GM19438 (cell line): ENCODE measurements around the gene PPP2R5B.

ENCODE experiments used
- ATAC-seq: cut with Tn5 transposase; IDR thresholded peaks from one replicate; pipeline ENCODE4 v1.9.1; 2021; ENCODE audit warnings: low read depth; ENCODE audit not compliant: unreplicated experiment

The PPP2R5B gene

DNA sequence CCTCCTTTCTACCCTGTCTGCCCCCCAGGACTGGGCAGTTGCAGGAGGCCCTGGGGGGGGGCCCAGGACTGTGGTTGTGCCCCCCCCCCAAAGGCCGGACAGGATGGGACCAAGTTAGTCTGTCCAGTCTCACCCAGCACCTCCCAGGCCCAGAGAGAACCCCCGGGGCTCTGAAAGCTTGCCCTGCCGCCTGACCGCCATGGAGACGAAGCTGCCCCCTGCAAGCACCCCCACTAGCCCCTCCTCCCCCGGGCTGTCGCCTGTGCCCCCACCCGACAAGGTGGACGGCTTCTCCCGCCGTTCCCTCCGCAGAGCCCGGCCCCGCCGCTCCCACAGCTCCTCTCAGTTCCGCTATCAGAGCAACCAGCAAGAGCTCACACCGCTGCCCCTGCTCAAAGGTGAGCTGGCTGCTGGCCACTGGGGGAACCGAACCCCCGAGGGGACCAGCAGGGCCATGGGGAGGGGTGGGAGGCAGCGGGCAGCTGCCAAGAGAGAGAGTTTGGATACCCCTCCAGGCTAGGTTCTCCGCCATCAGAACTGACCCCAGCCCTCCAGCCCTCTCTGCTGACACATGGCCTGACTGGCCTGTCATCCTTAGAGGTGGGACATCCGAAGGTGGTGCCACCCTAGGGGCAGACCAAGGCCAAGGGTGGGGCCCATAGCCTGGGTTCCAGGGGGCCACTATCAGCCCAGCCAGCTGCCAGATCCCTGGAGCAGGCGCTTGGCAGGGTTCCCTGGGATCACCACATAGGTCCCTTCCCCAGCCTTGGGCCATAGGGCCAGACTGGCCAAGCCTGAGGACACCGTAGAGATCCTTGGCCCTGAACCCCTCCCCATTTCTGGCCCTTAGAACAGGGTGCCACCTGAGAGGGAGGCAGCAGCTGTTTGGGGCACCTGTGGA lies 1.3 kb downstream of the PPP2R5B start:
- ATAC-seq, result no peak

DNA sequence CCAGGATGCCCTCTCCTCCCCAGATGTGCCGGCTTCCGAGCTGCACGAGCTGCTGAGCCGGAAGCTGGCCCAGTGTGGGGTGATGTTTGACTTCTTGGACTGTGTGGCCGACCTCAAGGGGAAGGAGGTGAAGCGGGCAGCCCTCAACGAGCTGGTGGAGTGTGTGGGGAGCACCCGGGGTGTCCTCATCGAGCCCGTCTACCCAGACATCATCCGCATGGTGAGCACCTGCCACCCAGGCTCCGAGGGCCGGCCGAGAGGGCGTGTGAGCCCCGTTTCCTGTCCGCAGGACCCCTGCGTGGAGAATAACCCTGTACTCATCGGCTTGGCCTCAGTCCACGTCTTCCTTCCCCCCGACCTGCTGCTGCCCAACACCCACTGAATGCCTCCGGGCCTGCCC lies 2.2 kb downstream of the PPP2R5B start:
- ATAC-seq, result no peak

DNA sequence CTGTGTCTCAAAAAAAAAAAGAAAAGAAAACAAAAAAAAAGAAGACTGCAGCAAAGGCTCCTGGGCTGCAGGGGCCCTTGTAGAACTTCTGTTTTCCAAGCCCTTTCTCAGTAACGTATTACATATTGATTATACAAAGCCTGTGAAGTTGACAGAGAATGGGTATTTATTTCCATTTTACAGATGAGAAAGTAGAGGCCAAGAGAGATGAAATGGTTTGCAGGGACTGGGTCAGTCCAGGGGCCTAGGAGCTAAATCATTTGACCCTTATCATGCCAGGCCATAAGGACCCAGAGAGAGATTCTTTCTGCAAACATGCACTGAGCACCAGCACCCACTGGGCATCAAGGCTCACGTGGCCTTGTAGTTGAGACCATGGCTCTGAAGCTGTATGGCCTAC lies 4.5 kb downstream of the PPP2R5B start:
- ATAC-seq, result no peak

DNA sequence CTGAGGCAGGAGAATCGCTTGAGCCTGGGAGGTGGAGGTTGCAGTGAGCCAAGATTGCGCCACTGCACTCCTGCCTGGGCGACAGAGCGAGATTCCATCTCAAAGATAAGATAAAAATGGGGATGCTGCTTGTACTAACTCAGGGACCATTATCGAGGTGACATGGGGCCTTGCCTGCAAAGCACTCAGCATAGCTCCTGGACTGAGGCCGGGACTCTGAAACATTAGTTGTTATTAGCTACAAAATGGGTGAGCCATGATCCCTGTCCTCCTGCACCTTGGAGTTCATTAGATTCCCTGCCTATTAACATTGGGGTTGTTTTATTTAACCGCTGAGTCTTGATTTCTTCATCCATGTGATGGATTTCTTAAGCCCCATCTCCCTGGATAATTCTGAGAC lies 5.1 kb downstream of the PPP2R5B start:
- no peak for ATAC-seq

DNA sequence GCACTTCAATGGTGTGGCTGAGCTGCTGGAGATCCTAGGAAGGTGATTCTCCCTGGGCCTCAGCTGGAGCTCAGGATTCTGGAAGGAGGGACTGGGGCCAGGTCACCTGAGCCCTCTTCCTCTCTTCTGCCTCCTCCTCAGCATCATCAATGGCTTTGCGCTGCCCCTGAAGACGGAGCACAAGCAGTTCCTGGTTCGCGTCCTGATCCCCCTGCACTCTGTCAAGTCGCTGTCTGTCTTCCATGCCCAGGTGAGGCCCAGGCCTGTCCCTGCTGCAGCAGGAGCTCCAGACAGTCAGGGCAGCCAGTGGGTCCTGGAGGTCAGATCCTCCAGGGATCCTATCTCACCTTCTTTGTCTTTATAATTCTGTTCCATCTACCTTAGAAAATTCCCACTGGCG lies 5.9 kb downstream of the PPP2R5B start:
- no peak for ATAC-seq

DNA sequence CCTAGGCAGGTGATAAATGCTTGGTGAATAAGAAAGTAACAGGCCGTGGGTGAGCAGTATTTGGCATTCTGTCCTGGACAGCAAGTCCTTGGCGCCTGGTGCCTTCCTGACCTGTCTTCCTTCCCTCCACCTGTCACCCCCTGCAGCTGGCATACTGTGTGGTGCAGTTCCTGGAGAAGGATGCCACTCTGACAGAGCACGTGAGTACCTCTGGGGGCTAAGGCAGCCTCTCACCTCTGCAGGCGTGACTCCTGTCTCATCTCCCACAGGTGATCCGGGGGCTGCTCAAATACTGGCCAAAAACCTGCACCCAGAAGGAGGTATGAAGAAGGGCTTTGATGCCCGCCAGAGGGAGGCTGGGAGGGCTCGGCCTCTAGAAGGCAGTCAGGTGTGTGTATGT lies 6.8 kb downstream of the PPP2R5B start:
- ATAC-seq, result no peak

DNA sequence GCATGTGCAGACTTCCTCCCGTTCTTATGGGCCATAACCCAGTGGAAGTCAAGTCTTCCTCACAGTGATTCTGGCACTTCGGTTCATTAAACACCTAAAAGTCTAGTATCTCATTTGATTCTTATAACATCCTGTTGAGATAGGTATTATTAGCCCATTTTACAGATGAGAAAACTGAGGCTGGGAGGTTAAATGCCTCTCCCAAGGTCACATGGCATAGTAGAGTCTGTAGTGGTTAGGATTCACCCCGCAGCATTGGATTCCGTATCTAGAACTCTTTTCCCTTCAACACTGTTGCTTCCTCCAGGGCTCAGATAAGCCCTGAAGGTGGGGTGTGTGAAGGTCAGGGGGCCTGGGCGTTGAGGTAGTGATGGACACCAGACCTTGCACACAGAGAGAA lies 7.8 kb downstream of the PPP2R5B start:
- no peak for ATAC-seq

DNA sequence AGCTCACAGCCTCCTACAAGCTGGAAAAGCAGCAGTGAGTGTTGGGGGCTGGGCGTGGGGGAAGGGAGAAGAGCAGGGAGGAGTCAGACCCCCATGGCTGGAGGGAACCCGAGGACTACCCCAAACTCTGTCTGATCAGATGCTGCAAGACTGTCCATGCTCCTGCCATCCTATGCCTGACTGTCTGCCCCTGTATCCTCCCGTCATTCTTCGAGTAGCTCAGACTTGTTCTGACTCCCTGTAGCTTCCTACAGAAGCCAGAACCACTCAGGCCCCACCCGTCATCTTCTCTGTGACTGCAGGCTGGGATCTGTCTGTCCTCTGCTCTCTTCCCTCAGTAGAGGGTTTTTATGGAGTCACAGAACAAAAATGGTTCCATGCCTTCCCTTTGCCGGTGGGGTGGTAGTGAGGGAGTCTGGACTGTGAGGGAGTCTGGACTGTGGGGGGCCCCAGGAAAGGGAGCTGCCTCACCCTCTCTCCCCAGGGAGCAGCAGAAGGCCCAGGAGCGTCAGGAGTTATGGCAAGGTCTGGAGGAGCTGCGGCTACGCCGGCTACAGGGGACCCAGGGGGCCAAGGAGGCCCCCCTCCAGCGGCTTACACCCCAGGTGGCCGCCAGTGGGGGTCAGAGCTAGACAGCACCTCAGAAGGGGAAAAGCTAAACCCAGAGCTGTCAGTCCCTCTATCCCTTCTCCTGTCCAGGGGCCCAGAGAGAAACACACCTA lies 8.9 kb downstream of the PPP2R5B start:
- no peak for ATAC-seq

DNA sequence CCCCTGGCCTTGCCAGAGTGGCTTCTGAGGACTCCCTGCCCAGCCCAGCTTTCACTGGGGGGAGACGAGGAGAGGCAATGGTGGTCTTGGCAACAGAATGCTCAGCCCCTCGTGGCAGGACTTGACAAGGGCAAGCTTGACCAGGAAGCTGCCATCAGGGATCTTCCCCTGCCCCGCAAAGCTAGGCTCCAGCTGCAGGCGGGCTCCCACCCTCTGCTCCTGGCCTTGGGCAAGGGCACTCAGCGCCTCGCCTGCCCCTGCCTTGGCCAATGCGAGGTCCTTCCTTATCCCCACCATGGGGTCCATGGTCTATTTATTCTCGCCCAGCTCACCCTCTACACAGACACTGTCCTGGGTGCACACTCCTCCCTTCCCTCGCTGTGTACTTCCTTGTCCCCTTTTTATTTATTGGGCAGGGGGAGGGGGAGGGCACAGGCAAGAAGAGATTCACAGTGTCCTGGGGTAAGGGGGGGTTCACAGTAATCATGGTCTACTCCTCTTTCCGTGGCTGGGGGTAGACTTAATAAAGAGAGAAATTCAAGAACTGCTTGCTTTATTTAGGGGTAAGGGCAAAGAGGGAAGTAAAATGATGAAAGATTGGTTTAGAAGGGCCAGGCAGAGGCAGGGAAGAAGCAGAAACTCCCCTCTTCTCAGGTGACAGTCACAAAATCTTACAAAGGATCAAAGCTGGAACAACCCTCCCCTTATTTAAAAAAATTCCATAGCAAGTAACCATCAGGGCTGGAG lies 9.6 kb downstream of the PPP2R5B start:
- no peak for ATAC-seq

DNA sequence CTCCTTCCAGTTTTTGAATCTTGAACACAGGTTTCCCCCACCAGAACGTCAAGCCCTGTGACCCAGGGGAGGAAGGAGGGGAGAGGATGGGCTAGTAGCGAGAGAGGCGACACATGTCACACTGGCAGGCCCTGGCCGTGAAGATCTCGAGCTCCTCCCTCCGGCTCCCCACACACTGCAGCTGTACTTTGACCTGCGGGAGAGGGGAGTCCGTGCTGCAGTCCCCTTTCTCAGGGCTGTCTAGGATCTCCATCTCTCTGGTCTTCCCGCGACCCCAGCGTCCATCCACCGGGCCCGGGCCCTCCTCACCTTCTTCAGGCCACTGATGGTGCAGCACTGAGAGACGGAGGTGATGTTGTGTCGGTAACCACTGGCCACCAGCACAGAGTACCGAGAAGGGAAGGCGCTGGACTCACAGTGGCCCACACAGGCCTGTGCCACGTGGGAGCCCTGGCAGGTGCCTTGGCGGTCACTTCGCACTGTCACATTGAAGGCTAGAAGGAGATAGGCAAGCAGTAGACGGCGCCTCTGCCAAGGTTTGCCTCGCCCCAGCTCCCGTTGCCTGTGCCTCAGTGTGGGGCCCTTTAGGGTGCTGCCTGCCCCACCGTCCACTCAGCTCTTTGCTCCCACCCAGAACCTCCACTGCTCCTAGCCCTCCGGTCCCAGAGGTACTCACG lies 10.3 kb downstream of the PPP2R5B start:
- no peak for ATAC-seq

DNA sequence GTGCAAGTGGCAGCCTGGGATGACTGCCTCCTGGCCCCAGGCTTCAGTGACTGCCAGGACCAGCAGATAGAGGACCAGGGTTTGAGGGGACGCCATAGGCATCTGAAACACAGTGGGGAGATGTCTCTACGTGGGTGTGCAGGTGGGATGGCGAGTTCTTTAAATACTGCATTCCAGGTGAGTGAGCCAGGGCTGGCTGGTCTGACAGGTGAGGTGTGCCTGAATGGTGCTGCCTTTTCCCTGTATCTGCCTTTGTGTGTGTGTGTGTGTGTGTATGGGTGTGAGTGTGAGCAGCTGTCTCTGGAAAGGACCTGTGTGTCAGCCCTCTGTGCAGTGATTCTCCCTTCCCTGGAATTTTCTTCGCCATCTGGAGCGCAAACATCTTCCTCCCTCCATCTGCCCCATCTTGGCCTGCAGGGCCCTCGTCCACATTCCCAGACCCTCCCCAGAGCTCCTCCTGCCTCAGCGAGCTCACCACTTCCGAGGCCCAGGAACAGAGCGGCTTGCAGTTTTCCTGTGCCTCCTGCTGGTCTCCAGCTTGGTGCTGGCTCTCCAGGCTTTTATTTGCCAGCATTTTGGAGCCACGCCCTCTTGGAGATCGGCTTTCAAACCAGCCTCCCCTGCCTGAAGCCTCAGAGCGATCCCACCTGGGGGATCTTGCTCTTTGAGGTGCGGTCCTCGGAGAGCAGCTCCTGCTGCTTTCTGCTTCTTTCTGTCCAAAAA lies 11.0 kb downstream of the PPP2R5B start, which contains the start of gene GPHA2:
Gene GPHA2, minus strand, starts transcription at position 535 of the 723 bp plus-strand sequence. Its CDS starts 433 bp downstream, at position 102.
- ATAC-seq, result no peak

DNA sequence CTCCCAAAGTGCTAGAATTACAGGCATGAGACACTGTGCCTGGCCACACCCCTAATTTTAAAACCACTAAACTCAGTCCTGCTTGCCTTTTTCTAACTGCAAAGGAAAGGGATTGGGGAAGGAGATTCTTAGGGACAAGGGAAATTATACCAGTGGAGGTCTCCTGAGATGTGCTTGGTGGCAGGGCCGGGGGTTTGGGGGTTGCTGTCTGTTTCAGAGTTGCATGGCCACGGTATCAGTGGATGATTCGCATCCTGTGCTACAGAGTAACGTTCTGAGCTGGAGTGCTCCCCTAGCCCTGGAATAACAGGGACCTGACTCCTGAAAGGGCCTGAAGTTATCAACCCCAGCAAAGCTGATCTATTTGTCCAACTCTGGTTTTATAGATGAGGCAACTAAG lies 12.1 kb downstream of the PPP2R5B start:
- ATAC-seq, result no peak

DNA sequence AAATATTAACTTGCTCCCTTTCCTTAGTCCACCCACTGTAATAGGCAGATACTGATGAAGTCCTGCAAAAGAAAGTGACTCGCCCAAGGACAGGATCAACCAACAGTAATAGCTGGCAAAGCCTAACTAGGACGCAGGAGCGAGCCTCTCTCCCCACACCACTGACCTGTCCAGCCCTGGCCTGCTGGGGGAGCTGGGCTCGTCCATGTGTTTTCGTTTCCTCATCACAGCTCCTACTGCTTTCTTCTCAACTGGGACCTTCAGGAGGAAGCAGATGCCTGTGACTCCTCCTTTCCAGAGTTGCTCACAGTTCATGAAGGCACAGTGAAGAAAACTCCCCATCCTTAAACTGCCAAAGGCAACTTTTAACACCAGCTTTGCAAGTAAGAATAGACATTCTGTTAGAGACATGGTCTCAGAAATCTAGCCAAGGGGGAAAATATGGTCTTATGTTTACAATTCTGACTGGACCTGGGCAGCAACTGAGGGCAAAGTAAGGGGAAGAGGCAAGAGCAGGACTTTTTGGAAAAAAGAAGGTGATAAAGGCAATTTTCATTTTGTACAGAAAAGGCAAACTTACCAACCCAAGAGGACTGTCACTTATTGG lies 22.8 kb downstream of the PPP2R5B start:
- ATAC-seq, result no peak

DNA sequence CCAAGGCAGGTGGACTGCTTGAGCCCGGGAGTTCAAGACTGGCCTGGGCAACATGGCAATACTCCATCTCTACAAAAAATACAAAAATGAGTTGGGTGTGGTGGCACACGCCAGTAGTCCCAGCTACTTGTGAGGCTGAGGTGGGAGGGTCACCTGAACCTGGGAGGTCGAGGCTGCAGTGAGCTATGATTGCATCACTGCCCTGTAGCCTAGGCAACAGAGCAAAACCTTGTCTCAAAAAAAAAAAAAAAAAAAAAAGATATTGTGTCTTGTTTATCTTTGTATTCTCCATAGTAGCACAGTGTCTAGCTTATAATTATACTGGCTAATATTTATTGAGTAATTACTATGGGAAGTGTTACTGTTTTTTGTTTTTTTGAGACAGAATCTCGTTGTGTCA lies 27.0 kb downstream of the PPP2R5B start:
- no peak for ATAC-seq

DNA sequence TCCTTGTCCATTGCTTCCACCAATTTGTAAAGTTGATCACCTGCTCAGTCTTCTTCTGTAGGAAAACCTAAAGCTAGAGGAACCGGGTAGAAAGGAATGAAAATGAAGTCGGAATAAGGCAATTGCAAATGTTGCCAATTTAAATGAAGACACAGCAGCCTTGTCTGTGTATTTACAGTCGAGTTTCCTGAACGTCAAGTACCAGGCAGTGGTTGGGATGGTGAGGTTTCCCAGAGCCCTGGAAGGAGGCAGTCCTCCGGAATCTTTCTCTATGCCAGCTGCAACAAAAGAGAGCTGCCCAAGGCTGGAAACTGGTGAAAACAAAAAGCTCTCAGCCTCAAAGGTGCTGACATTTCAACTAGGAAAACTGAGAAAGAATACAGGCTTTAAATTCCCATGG lies 29.7 kb downstream of the PPP2R5B start:
- ATAC-seq, result no peak

DNA sequence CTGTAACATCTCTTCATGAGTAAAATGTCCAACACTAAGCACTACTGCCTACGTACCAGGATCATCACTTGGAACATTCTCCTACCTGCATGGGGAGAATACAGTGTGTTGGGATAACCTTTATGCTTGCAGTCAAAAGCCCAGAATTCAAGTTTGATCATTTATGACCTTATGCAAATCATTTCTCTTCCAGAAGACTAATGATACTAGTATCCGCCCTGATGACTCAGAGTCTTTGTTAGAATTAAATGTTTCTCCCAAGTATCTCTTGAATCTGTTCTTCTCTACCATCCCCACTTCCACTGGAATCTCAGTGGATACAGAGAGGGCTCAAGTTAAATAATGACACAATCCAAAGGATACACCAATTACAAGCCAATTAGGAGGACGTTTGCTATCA lies 35.0 kb downstream of the PPP2R5B start:
- no peak for ATAC-seq

DNA sequence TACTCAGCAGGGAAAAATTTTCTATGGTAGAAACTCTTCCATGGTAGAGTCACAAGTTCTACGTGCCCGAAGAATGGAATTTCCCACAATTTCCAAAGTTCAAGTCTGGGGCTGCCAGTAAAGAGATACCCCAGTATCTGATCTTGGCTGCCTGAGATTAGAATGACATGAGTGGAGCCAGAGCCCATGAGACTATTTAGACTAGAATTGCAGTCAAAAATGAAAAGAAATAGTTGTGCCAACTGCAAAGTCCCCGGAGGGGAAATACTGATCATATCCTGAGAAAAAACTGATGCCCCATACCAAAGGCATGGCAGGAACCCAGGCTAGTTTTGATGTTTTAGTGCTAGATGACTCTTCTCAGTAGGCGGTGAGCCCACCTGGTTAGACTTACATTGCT lies 36.2 kb downstream of the PPP2R5B start:
- no peak for ATAC-seq

DNA sequence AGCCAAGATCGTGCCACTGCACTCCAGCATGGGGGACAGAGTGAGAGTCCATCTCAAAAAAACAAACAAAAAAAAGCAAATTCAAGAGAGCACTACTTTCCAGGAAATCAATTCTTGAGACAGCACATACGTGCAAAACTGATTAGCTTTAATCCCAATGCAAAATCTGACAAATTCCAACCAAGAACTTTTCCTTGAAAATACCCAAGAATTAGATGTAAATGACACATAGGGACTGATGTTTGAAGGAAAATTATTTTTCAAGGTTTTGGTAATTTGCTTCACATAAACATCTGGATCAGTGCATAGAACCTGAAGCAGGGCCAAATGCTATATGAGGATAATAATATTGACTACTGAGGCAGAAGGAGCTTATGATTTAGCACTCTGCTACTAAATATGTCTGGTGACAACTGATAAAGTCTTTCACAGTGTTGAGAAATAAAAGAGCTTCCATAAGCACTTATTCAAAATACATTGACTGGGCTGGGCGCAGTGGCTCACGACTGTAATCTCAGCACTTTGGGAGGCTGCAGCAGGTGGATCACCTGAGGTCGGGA lies 38.7 kb downstream of the PPP2R5B start:
- no peak for ATAC-seq

DNA sequence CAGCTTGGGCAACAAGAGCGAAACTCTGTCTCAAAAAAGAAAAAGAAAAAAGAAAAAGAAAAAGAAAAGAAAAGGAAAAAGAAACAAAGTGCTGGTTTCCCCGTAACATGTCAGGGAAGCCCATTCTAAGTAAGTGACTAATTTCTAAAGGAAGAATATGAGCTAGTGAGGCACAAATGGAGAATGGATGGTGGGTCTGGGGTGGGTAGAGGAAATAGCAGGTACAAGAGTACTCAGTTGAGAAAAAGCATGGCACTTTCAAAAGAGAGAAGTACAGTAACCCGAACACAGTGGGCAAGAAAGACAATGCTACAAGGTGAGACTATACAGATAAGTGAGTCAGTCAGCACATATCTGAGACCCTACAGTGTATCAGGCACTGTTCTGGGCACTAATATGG lies 42.9 kb downstream of the PPP2R5B start:
- ATAC-seq, result no peak
